GM19328 (cell line): ENCODE data around the gene HIVEP3.

Source experiments
- ATAC-seq: cut with Tn5 transposase; IDR thresholded peaks from one replicate; pipeline ENCODE4 v1.9.1; 2021; ENCODE audit warnings: mild to moderate bottlenecking, moderate library complexity; ENCODE audit not compliant: unreplicated experiment

HIVEP3 gene

GRCh38 chr1:41607808-41608207, 310.9 kb downstream of the HIVEP3 start:
- ATAC-seq = no peak

DNA sequence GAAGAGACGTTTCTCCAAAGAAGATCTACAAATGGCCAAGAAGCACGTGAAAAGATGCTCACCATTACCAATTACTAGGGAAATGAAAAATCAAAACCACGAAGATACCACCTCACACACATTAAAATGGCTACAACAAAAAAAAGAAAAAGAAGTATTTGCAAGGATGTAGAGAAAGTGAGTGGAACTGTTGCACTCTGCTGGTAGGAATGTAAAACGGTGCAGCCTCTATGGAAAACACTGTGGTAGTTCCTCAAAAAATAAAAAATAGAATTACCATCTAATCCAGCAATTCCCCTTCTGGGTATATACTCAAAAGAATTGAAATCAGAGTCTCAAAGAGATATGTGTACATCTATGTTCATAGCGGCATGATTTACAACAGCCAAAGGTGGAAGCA, 318.8 kb downstream of the HIVEP3 start:
- no peak for ATAC-seq

DNA sequence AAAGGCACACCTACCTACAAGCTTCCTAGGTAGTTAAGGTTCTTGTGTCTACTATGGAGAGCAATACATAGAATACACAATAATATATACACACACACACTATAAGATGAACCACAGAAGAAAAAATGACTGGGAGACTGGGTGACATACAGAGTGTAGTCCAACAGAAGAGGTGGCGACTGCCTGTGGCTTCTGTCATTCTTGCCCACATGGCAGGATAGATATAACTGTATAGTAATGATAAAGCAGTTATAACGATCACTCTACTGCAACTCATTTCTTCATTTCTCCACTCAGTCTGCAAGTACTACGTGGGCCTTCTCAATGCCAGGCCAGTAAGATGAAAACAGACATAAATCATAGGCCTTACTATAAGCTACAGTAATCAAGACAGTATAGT, 320.4 kb downstream of the HIVEP3 start:
- ATAC-seq = no peak

- no peak for ATAC-seq
Measured at GRCh38 chr1:41592451-41593125, 326.1 kb downstream of the HIVEP3 start.

- no peak for ATAC-seq
Measured at GRCh38 chr1:41591891-41592290, 326.8 kb downstream of the HIVEP3 start.

DNA sequence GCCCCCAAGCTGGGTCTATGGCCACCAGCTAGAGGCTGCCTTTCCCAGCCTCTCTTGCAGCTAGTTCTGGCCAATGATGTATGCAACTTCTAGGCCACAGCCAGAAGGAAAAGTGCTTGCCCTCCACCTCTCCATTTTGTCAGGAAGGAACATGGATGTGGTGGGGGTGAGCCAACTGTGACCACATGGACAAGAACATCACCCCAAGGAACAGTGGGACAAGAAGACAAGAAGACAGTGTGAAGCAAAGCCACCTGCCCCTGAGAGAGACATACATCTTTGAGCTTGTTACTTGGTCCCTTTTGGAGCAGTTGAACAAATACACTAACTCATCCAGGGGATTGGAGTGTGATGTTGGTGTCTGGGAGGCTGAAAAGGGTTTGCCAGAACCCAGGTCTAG, 328.4 kb downstream of the HIVEP3 start:
- no peak for ATAC-seq

GRCh38 chr1:41589395-41589794, 329.3 kb downstream of the HIVEP3 start:
- no peak for ATAC-seq

GRCh38 chr1:41588334-41588875, 330.3 kb downstream of the HIVEP3 start:
- no peak for ATAC-seq

DNA sequence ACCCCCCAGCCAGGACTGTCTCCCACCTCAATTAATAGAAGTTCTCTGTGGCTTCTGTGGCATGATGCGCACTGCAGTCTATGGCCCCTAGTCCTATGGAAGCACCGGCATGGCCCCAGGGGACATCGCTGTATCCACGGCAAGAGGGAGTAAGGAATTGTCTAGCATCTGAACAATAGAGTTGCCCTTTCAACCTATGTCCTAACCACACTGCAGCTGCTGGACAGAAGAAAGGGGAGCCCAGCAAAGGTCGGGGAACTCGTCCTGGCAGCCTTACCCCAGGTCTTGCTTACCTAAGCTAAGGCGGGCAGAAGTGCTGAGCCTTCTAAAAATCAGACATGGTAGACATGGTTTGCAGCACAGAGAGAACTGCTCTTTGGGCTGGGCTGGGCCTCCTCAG, 330.9 kb downstream of the HIVEP3 start:
- no peak for ATAC-seq

DNA sequence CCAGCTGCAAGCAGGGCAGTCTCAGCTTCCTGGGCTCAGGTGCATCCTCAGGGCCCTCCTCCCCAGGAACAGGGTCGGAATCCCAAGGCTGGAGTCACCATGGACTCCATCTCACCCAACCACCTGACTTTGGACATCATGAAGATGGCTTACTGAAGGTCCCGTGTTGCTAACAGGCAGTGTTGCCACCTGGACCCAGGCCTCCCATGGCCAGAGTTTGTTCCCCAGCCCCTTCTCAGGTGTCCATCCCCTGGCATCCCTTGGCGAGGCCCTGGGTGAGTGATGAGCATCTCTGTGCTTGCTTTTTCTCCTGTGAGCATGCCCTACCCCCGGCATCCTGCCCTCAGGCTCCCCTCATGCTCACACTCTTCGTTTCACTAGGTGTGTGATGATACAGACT, 332.5 kb downstream of the HIVEP3 start:
- no peak for ATAC-seq

DNA sequence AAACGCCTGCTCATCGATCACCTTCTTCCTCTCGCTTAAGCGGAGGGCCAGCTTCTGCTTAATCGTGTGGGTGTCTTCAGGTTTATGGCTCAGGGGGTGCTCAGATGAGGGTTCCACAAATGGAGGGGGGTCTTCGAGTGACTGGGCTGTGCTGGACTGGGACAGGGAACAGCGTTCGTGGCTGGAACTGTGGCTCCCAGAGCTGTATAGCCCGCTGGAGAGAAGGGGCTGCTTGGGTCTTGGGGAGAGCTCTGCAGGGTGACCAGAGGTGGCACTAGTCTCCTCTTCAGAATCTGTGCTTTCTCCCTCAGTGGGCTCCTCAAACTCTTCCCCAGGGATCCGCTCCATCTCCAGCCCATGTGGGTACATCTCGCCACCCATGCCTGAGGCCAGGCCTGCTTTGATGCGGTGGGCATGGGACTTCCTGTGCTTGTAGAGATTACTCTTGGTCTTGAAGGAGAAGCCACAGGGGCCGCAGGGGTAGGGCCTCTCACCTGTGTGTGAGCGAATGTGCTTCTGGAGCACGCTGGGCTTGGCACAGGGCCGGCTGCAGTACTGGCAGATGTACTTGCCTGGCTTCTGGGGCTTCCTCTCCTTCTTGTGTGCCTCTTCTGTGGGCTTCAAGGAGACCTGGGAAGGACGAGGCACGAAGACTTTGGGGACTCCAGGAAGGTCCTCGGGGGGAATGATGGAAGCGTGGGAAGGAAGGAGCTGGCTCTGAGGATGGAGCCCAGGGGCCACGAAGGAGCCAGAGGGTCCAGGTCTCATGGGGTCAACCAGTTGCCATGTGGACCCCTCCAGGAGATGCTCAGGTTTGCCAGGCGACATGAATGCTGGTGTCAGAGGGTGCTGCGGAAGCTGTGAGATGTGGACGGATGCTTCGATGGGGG, 334.8 kb downstream of the HIVEP3 start:
- ATAC-seq = no peak

DNA sequence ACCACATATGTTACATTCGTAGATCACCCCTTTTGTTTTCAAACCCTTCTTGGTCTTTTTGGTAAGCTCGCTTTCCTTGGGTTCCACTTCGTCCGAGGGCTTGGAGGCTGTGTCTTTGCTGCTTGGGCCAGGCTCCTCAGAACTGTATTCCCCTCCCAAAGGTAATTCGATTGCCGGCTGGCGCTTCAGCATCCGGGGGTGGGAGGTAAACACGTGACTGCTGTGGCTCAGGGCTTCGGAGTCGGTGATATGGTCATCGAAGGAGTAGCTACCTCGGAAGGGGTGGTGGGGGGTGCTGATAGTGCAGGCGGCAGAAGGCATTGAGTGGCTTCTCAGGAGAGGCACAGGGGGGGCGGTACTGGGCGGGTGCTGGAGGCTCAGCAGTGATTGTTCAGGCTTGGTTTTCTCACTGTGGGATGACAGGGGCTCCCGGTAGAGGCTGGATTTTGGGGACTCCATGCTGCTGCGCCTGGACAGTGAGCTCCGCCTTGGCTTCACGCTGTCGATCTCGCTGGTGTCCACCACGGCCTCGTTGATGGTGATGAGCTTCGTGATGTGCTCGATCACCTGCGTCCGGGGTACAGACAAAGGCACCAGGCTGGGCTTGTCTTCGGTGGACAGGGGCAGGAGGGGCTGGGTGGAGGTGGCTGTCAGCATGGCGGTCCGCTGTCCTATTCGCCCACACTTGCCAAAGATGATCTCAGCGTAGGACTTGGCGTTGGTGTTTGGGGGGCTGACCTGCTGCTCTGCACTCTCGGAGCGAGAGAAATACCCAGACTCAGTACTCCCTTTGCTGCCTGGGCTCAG, 335.7 kb downstream of the HIVEP3 start:
- no peak for ATAC-seq

DNA sequence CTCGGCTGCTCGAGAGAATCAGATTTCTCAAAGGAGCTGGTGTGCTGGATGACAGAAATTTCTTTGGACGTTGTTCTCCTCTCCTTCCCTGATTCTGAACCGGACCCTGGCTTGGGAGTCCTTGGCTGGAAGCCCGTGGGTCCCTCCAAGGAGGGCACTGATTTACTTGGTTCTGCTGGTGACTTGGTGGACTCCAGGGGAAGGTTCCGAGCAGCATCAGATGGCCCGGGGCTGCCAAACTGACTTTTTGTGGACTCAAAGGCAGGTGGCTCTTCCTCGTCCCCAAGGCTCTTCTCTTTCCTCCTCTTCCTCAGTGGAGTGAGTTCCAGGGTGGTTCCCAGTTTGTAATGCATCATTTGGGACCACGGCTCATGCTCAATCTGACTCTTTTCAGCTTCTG, 336.4 kb downstream of the HIVEP3 start:
- no peak for ATAC-seq

GRCh38 chr1:41582004-41582325, 336.8 kb downstream of the HIVEP3 start:
- ATAC-seq = no peak

GRCh38 chr1:41581216-41582003, 337.3 kb downstream of the HIVEP3 start:
- no peak for ATAC-seq

- ATAC-seq = no peak
Measured at GRCh38 chr1:41580520-41581172, 338.1 kb downstream of the HIVEP3 start.

GRCh38 chr1:41580021-41580420, 338.7 kb downstream of the HIVEP3 start:
- ATAC-seq = no peak

DNA sequence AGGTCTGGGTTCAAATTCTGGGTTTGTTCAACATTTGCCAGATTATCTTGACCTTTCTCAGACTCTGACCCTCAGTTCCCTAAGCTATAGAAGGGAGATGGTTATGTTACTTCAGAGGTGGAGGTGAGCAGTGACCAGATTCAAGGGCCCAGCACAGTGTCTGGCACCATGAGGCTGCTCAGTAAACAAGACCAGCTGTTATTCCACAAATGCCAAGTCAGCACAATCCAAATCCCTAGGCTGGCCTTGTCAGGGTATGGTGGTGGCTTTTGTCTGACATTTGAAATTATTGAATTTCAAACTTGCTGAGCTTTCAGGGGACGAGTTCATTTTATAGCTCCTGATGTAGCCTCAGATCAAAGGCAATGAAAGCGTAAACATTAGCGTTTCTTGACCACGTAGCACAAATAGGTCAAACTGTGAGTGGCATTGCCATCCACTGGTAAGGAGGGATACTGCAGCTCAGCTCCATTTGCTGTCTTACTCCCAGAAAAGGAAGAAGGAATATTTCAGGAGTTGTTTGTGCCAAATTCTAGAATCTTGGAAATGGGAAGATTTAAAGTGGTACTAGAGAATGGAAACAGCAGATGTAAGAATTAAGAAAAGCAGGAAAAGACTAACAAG, 339.9 kb downstream of the HIVEP3 start:
- no peak for ATAC-seq

- no peak for ATAC-seq
Measured at GRCh38 chr1:41576620-41577019, 342.1 kb downstream of the HIVEP3 start.

DNA sequence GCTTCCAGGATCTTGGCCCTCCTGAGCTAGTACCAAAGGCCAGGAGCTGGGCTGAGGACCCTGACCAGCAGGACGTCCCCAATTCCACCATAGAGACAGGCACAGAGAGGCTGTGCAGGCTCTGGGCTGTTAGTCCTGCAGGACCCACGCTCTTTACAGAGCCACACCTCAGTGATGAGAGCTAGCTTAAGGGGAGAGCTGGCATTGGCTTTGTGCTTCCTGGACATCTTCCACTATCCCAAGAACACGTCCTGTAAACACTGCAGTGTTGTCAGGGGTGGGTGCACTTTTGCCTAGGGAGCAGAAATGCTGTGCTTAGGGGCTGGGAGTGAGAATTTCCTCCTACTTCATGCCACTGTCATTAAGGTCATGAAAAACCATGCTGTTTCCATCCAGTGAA, 342.5 kb downstream of the HIVEP3 start:
- no peak for ATAC-seq
